HCT116 (cell line): ENCODE results near the gene THSD7A. TPM values are rescaled to one million over a fixed set of nuclear protein-coding genes. Genes with fewer than 3 reads are reported as not detected.

ENCODE experiments used
- ATAC-seq: fragments of 200-7000 bp; cut with Tn5 transposase; 2 replicates; pipeline ENCODE4 v1.9.1; 2020; ENCODE audit warnings: mild to moderate bottlenecking, moderate library complexity
- BruUV-seq: library from RNA; stranded (reverse); fragments of 400-500 nt; replicated peaks from 2 replicates; lab custom pipeline; 2021; lab: Mats Ljungman, UMichigan
- CTCF ChIA-PET: fragments of 300-600 bp; sonication (Branson Sonifier 250); formaldehyde crosslinking; loops from one replicate; lab custom pipeline; 2021; ENCODE audit warnings: antibody characterized with exemption; lab: Charles Lee
- POLR2A ChIA-PET: fragments of 300-600, 350-600 bp; sonication (Branson Sonifier 250); formaldehyde crosslinking; loops from one replicate; lab custom pipeline; 2021; ENCODE audit warnings: antibody characterized with exemption; lab: Charles Lee
- RAD21 ChIA-PET, 2 experiments: fragments of 300-600 bp; sonication (Branson Sonifier 250); formaldehyde crosslinking; loops; one replicate each; lab custom pipeline; 2023; ENCODE audit warnings: low total read pairs in 2 of 2; ENCODE audit not compliant: uncharacterized antibody in 2 of 2, unreplicated experiment in 2 of 2, low non-redundant PET in 1 of 2; lab: Charles Lee
- DNase-seq: peaks from one replicate; pipeline ENCODE4 v3.0.0-alpha.2; 2010; ENCODE audit warnings: low read depth, low spot score
- H2AFZ ChIP-seq: fragments of 200-600 bp; shearing (Covaris generic), sonication (generic); 2 replicates; pipeline ENCODE4 v1.6.1; 2017; ENCODE audit warnings: low read depth, mixed run types, mixed read lengths, antibody characterized with exemption, low read length; ENCODE audit not compliant: poor library complexity, severe bottlenecking
- H3K27ac ChIP-seq: 2 replicates; pipeline ENCODE4 v1.5.1; 2012; ENCODE audit warnings: low read depth, low read length
- H3K27me3 ChIP-seq: fragments of 200-600 bp; sonication (generic); 2 replicates; pipeline ENCODE4 v1.6.1; 2016; ENCODE audit warnings: mixed run types, low read length, mixed read lengths; ENCODE audit not compliant: insufficient read depth
- H3K36me3 ChIP-seq, 2 experiments: fragments of 200-500 bp in 1 of 2; fragments of 200-600 bp in 1 of 2; sonication (Bioruptor generic) in 1 of 2; sonication (generic) in 1 of 2; 2 replicates each; pipeline versions ENCODE4 v1.5.1 to v1.6.1; 2014 to 2016; ENCODE audit warnings: low read length in 2 of 2, inconsistent platforms in 1 of 2, mixed read lengths in 1 of 2, mixed run types in 1 of 2; ENCODE audit not compliant: insufficient read depth in 2 of 2, control insufficient read depth in 1 of 2
- H3K4me1 ChIP-seq, 2 experiments: fragments of 200-600 bp in 1 of 2; sonication (generic) in 1 of 2; 2 replicates each; pipeline versions ENCODE4 v1.5.1 to v1.6.1; 2012 to 2017; ENCODE audit warnings: low read length in 2 of 2, inconsistent platforms in 1 of 2, mild to moderate bottlenecking in 1 of 2, mixed read lengths in 1 of 2, mixed run types in 1 of 2, moderate library complexity in 1 of 2; ENCODE audit not compliant: insufficient read depth in 2 of 2, control insufficient read depth in 1 of 2
- H3K4me2 ChIP-seq: fragments of 200-600 bp; sonication (generic); 2 replicates; pipeline ENCODE4 v1.6.1; 2017; ENCODE audit warnings: mixed run types, low read length, mixed read lengths
- H3K4me3 ChIP-seq, 2 experiments: fragments of 200-600 bp in 1 of 2; sonication (generic) in 1 of 2; replicated peaks in 1 of 2; 2 replicates each; pipeline ENCODE4 v1.5.1; 2011 to 2016; ENCODE audit warnings: low read length in 2 of 2, control low read depth in 1 of 2, low read depth in 1 of 2, mild to moderate bottlenecking in 1 of 2, mixed read lengths in 1 of 2, mixed run types in 1 of 2
- H3K79me2 ChIP-seq: fragments of 200-600 bp; sonication (generic); 2 replicates; pipeline ENCODE4 v1.6.1; 2017; ENCODE audit warnings: mild to moderate bottlenecking, mixed run types, low read length, moderate library complexity, mixed read lengths; ENCODE audit not compliant: insufficient read depth
- H3K9ac ChIP-seq: fragments of 200-600 bp; sonication (generic); 2 replicates; pipeline ENCODE4 v1.6.1; 2016; ENCODE audit warnings: low read length, mixed read lengths
- H3K9me2 ChIP-seq: fragments of 200-600 bp; sonication (generic), shearing (Covaris generic); 2 replicates; pipeline ENCODE4 v1.6.1; 2017; ENCODE audit warnings: mixed run types, mild to moderate bottlenecking, moderate library complexity; ENCODE audit not compliant: insufficient read depth
- H3K9me3 ChIP-seq, 2 experiments: fragments of 200-500 bp in 1 of 2; fragments of 200-600 bp in 1 of 2; sonication (Bioruptor generic) in 1 of 2; sonication (generic) in 1 of 2; 2 replicates each; pipeline ENCODE4 v1.6.1; 2014 to 2017; ENCODE audit warnings: low read length in 2 of 2, mixed read lengths in 2 of 2, inconsistent platforms in 1 of 2, low read depth in 1 of 2, mild to moderate bottlenecking in 1 of 2, mixed run types in 1 of 2, moderate library complexity in 1 of 2; ENCODE audit not compliant: control insufficient read depth in 1 of 2, insufficient read depth in 1 of 2
- H4K20me1 ChIP-seq: fragments of 200-600 bp; sonication (generic), shearing (Covaris generic); 2 replicates; pipeline ENCODE4 v1.6.1; 2017; ENCODE audit warnings: mixed run types, mild to moderate bottlenecking, moderate library complexity; ENCODE audit not compliant: insufficient read depth
- ATF3 ChIP-seq: IDR thresholded peaks from 2 replicates; pipeline ENCODE4 v1.6.1; 2012
- EZH2 ChIP-seq: fragments of 200-600 bp; sonication (generic); IDR thresholded peaks from 2 replicates; pipeline ENCODE4 v1.6.1; 2017; ENCODE audit warnings: antibody characterized with exemption, mixed run types
- POLR2AphosphoS5 ChIP-seq: IDR thresholded peaks from 2 replicates; pipeline ENCODE4 v1.6.1; 2011; ENCODE audit warnings: mild to moderate bottlenecking, low read depth, low read length, moderate library complexity
- REST ChIP-seq: IDR thresholded peaks from 2 replicates; pipeline ENCODE4 v1.6.1; 2012; ENCODE audit warnings: low read depth
- SP1 ChIP-seq: IDR thresholded peaks from 2 replicates; pipeline ENCODE4 v1.6.1; 2012; ENCODE audit warnings: low read depth
- SRF ChIP-seq: IDR thresholded peaks from 2 replicates; pipeline ENCODE4 v1.6.1; 2012; ENCODE audit warnings: low read depth
- intact Hi-C: fragments of 100-400 bp; cut with micrococcal nuclease; formaldehyde crosslinking; loops from 2 replicates; pipeline ENCODE4 v1.10.0; 2022
- total RNA-seq: library from RNA; stranded (reverse); gene quantifications from one replicate; pipeline ENCODE4 v1.2.1, GENCODE V29; 2021; ENCODE audit not compliant: unreplicated experiment

THSD7A gene
- total RNA-seq, 1 experiment from 2014 or later: 0.05 TPM

- TF ChIP-seq SRF: no peak
- no peak for TF ChIP-seq REST
Measured at GRCh38 chr7:11638011-11638774, 193.8 kb downstream of the THSD7A start (continued).

DNA sequence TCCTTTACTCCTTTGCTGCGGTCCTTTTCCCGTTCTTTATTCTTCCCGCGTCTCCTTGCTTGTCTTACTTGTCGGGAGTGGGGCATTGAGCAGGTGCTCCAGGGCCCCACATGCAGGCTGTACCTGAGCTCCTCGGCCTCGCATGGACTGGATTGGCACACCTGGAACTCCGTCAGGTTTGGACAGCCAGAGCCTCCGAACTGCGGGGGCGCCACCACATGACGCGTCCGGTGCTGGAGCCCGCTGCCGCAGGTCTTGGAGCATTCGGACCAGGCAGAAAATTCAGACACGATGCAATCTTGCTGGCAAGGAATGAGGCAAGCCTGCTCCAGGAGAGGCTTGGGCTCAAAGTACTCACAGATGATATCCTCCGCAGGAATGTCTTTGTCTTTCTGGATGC, 195.7 kb downstream of the THSD7A start:
- POLR2A ChIA-PET: no interaction called here
- Histone ChIP-seq H3K9ac (no peak overlapping the region), H3K9me2 (no peaks in the 10 kb centered on the region), H2AFZ (no peak overlapping the region), H3K27me3 (no peaks in the 10 kb centered on the region), H3K4me2 (no peak overlapping the region), H3K79me2 (no peaks in the 10 kb centered on the region), H3K36me3 (no peaks in the 10 kb centered on the region), H3K27ac (no peak overlapping the region), H4K20me1 (no peaks in the 10 kb centered on the region), H3K9me3 (no peaks in the 10 kb centered on the region), H3K4me3 (no peak overlapping the region), H3K4me1 (no peaks in the 10 kb centered on the region)
- RAD21 ChIA-PET: no interaction called here
- DNase-seq: no peak
- BruUV-seq: no TSS peak
- no peak for TF ChIP-seq EZH2
- no peak for TF ChIP-seq POLR2AphosphoS5
- TF ChIP-seq SP1: no peak
- no peak for TF ChIP-seq ATF3
- intact Hi-C loops: no loop called here
- CTCF ChIA-PET: no interaction called here
- ATAC-seq: no peak
